ENCODE results near the gene DCXR.

DNA sequence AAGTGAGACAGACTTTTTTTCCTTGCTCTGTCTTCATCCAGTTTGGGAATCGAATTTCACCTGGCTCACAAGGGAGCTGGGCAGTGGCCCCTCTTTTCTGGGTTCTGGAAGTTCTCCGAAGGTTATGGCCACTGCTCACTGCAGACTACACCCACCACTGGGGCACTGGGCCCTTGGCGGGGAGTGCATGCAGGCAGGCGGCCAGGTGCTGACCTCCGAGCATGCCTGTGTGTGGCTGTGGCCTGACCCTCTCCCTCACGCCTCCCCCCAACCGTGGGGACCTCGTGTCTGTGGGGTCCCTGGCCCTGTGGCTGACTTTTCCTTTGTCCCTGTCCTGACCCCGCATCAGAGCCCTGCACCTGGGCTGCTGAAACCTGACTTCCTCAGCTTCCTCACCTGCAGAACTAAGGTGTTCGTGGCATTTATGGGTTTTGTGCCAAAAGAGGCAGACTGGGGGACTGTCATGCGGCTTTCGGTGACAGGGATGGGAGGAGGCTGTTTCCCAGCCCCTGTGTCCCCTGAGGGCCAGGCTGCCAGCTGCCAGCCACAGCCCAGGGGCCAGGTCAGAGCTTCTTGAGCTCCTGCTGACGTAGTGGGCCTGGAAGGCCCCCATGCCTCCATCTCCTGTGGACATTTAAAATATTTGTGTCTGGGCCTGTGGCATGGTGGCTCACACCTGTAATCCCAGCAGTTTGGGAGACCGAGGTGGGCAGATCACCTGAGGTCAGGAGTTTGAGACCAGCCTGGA lies 38.6 kb downstream of the DCXR start:
- TF ChIP-seq, protein P1, sequence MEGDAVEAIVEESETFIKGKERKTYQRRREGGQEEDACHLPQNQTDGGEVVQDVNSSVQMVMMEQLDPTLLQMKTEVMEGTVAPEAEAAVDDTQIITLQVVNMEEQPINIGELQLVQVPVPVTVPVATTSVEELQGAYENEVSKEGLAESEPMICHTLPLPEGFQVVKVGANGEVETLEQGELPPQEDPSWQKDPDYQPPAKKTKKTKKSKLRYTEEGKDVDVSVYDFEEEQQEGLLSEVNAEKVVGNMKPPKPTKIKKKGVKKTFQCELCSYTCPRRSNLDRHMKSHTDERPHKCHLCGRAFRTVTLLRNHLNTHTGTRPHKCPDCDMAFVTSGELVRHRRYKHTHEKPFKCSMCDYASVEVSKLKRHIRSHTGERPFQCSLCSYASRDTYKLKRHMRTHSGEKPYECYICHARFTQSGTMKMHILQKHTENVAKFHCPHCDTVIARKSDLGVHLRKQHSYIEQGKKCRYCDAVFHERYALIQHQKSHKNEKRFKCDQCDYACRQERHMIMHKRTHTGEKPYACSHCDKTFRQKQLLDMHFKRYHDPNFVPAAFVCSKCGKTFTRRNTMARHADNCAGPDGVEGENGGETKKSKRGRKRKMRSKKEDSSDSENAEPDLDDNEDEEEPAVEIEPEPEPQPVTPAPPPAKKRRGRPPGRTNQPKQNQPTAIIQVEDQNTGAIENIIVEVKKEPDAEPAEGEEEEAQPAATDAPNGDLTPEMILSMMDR (IDR thresholded peaks at IDR 0.05; ENCODE audit: low read depth, low read length) = no peak
- no peak for TF ChIP-seq EZH2phosphoT487 (IDR thresholded peaks at IDR 0.05; ENCODE audit: low read depth)

All from OCI-LY3 (cell line).